Activated B cell treated with CpG ODN at 0.5 μM for 24 hours (primary cell): Measurements from ENCODE around the gene PDE3B. TPM values are rescaled to one million over a fixed set of nuclear protein-coding genes. Genes with fewer than 3 reads are reported as not detected.
"Not testable (repeated sequence)": the region's sequence is repeated elsewhere in the genome, so short reads cannot be mapped to it uniquely, and the experiment has no call there.

Source experiments
- ATAC-seq: fragments of 200-7000 bp; cut with Tn5 transposase; one replicate; pipeline ENCODE4 v1.10.0; 2021; ENCODE audit warnings: low read depth, mild to moderate bottlenecking, moderate library complexity
- CTCF ChIA-PET: fragments of 350-600 bp; sonication (Branson Sonifier 250); formaldehyde crosslinking; loops from one replicate; lab custom pipeline; 2021; ENCODE audit warnings: antibody characterized with exemption; lab: Charles Lee
- POLR2A ChIA-PET: fragments of 350-600 bp; sonication (Branson Sonifier 250); formaldehyde crosslinking; loops from one replicate; lab custom pipeline; 2021; ENCODE audit warnings: antibody characterized with exemption; lab: Charles Lee
- DNase-seq: peaks from one replicate; pipeline ENCODE4 v3.0.0; 2022
- H3K27ac Mint-ChIP-seq: one replicate; pipeline ENCODE4 v1.8.0; 2020; ENCODE audit warnings: mixed read lengths
- H3K27me3 Mint-ChIP-seq: one replicate; pipeline ENCODE4 v1.8.0; 2021; ENCODE audit warnings: mixed read lengths
- H3K36me3 Mint-ChIP-seq: one replicate; pipeline ENCODE4 v1.8.0; 2021; ENCODE audit warnings: low read depth, mixed read lengths
- H3K4me1 Mint-ChIP-seq: one replicate; pipeline ENCODE4 v1.8.0; 2021; ENCODE audit warnings: mixed read lengths
- H3K4me3 Mint-ChIP-seq: one replicate; pipeline ENCODE4 v1.8.0; 2020; ENCODE audit warnings: mild to moderate bottlenecking, mixed read lengths
- H3K9me3 Mint-ChIP-seq: one replicate; pipeline ENCODE4 v1.8.0; 2020; ENCODE audit warnings: mixed read lengths
- intact Hi-C: fragments of 100-400 bp; cut with micrococcal nuclease; formaldehyde crosslinking; loops from one replicate; pipeline ENCODE4 v1.15.1; 2024
- total RNA-seq: library from RNA; stranded (reverse); gene quantifications from 2 replicates; pipeline ENCODE4 v1.2.3, GENCODE V29; 2022
- TF ChIP-seq, protein P1 (sequence below): fragments of 200-600 bp; IDR thresholded peaks from one replicate; pipeline ENCODE4 v1.8.0; 2022; ENCODE audit warnings: antibody characterized with exemption, mild to moderate bottlenecking

The PDE3B gene
- total RNA-seq, 1 donor from 2014 or later, result 13.4 TPM

DNA sequence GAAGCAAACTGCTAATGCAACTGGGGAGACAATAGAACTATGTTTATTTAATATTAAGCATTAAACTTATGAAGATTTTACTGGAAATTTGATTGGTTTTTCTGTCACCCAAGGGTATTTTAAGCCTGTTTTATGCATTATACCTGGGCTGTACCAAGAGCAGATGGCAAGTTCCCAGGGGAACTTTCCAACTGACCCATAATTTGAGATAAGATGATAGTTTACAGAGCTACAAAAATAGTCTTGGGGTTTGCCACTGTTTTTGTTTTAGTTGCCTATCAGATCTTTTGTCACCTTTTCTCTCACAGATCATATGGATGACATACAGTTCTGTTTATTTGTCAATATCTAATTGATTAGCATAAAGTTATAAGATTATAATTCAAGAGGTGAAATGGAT lies 43.9 kb downstream of the PDE3B start:
- no peak for DNase-seq
- Mint-ChIP-seq H3K27ac (no peak overlapping the region), H3K4me1 (peaks cover 2% of the 10 kb centered on the region), H3K27me3 (peaks cover 5% of the 10 kb centered on the region), H3K4me3 (no peak overlapping the region), H3K36me3 (no peaks in the 10 kb centered on the region), H3K9me3 (no peaks in the 10 kb centered on the region)
- TF ChIP-seq, protein P1, sequence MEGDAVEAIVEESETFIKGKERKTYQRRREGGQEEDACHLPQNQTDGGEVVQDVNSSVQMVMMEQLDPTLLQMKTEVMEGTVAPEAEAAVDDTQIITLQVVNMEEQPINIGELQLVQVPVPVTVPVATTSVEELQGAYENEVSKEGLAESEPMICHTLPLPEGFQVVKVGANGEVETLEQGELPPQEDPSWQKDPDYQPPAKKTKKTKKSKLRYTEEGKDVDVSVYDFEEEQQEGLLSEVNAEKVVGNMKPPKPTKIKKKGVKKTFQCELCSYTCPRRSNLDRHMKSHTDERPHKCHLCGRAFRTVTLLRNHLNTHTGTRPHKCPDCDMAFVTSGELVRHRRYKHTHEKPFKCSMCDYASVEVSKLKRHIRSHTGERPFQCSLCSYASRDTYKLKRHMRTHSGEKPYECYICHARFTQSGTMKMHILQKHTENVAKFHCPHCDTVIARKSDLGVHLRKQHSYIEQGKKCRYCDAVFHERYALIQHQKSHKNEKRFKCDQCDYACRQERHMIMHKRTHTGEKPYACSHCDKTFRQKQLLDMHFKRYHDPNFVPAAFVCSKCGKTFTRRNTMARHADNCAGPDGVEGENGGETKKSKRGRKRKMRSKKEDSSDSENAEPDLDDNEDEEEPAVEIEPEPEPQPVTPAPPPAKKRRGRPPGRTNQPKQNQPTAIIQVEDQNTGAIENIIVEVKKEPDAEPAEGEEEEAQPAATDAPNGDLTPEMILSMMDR, result no peak
- POLR2A ChIA-PET, result no interaction called here
- intact Hi-C loops, result no loop called here
- no peak for ATAC-seq
- CTCF ChIA-PET, result no interaction called here

DNA sequence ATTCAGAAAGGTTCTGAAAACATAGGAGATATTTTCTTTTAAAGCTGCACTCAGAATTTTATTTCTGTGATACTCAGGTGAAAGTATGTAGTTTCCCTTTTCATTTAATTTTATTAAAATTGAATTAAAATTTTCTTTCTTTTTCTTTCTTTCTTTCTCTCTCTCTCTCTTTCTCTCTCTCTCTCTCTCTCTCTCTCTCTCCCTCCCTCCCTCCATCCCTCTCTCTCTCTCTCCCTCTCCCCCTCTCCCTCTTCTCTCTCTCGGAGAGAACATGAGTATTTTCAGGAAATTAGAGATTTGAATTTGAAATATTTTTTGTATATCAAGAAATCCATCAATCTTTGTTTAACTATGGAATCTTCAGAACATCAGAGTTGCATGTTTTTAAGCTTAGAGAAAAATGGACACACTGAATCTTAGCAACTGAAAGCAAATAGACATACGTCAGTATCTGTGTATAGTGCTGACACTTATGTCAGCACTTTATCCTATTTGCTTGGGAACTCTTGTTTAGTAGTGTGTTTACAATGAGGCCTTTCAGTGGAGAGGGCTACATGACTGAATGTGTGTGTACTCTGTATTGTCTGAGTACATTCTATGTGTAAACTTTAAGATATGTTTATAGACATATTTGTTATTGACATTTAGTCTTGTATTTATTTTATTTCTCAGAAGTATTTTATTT lies 44.5 kb downstream of the PDE3B start:
- no peak for ATAC-seq
- TF ChIP-seq, protein P1, result no peak
- H3K9me3 Mint-ChIP-seq, result no peaks in the 10 kb centered on the region
- no peak overlapping the region for H3K27ac Mint-ChIP-seq
- DNase-seq, result no peak
- POLR2A ChIA-PET, result no interaction called here
- CTCF ChIA-PET, result no interaction called here
- H3K27me3 Mint-ChIP-seq, result peaks cover 5% of the 10 kb centered on the region
- H3K36me3 Mint-ChIP-seq, result no peaks in the 10 kb centered on the region
- no peak overlapping the region for H3K4me3 Mint-ChIP-seq
- intact Hi-C loops, result no loop called here
- peaks cover 2% of the 10 kb centered on the region for H3K4me1 Mint-ChIP-seq

DNA sequence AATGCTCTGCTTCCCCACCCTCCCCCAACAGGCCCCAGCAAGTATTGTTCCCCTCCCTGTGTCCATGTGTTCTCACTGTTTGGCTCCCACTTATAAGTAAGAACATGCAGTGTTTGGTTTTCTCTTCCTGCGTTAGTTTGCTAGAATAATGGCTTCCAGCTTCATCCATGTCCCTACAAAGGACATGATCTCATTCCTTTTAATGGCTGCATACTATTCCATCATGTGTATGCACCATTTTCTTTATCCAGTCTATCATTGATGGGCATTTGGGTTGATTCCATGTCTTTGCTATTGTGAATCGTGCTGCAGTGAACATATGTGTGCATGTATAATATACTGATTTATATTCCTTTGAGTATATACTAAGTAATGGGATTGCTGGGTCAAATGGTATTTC lies 52.1 kb downstream of the PDE3B start:
- H3K27me3 Mint-ChIP-seq, CTCF ChIA-PET, H3K36me3 Mint-ChIP-seq, POLR2A ChIA-PET, H3K9me3 Mint-ChIP-seq, H3K4me1 Mint-ChIP-seq, H3K27ac Mint-ChIP-seq, intact Hi-C loops, DNase-seq, ATAC-seq, H3K4me3 Mint-ChIP-seq: not testable (repeated sequence)

DNA sequence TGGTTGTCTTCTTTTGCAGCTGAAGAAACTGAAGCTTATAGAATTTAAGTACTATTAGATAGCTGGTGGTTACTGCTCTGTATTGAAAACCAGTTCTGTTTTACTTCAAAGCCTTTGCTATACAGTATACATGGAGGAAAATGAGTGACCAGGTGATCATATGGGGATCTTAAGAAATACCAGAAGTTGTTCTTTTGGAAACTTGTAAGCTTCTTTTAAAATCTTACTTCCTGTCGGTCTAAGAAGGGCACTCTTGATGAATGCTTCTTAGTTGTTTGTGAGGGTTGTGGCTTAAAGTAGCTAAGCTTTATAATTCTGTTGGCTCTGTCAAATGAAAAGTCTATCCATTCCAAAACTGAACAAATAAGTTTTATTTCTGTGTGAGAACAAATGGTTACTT lies 55.2 kb downstream of the PDE3B start:
- DNase-seq (no peak), ATAC-seq (no peak)
- CTCF ChIA-PET, result no interaction called here
- H3K4me1 Mint-ChIP-seq, result peaks cover 5% of the 10 kb centered on the region
- H3K27me3 Mint-ChIP-seq, result peaks cover 4% of the 10 kb centered on the region
- intact Hi-C loops, result no loop called here
- no peak overlapping the region for H3K27ac Mint-ChIP-seq
- TF ChIP-seq, protein P1, result no peak
- H3K9me3 Mint-ChIP-seq, result peaks cover 10% of the 10 kb centered on the region
- no peak overlapping the region for H3K4me3 Mint-ChIP-seq
- peaks cover 2% of the 10 kb centered on the region for H3K36me3 Mint-ChIP-seq
- POLR2A ChIA-PET, result no interaction called here

DNA sequence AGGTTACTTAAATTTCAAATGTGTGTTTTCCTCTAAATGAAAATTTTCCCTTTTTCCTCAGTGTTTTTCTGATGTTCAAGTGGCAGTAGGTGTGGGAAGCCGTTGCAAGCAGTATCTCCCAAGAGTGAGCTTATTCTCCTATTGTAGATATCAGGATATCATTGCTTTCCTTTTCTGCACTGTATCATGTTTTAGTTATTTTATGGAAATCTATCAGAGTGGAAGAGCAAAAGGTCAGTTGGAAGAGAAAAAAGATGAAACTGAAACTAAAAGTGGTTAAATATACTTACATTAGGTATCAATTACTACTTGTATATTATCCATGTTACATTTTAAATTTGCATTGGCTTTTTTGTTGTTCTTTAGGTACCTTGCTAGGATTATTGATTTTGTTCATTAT lies 57.0 kb downstream of the PDE3B start:
- peaks cover 2% of the 10 kb centered on the region for H3K36me3 Mint-ChIP-seq
- DNase-seq, result no peak
- peaks cover 4% of the 10 kb centered on the region for H3K27me3 Mint-ChIP-seq
- intact Hi-C loops, result no loop called here
- no peak for ATAC-seq
- TF ChIP-seq, protein P1, result no peak
- ChIA-PET POLR2A (no interaction called here), CTCF (no interaction called here)
- H3K4me1 Mint-ChIP-seq, result peaks cover 5% of the 10 kb centered on the region
- no peak overlapping the region for H3K4me3 Mint-ChIP-seq
- peaks cover 12% of the 10 kb centered on the region for H3K9me3 Mint-ChIP-seq
- H3K27ac Mint-ChIP-seq, result no peak overlapping the region

DNA sequence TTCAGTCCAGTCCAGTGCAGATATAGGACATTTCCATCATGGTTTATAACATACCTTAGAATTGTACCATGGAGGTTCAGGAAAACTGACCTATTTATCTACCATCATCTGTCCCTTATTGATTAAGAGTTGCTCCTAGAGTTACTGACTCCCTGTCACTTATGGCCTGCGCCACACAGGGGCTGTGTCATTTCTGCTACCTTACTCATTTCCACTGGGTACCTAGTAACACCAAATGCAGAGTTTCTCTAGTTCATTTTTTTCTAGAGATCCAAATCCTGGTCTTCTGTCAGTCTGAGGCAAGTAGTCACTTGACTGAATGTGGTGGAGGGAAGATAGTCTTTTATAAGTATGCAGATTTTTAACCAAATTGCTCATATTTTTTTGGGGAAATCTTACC lies 59.2 kb downstream of the PDE3B start:
- ChIA-PET CTCF (no interaction called here), POLR2A (no interaction called here)
- Mint-ChIP-seq H3K9me3 (peaks cover 11% of the 10 kb centered on the region), H3K36me3 (peaks cover 2% of the 10 kb centered on the region), H3K27ac (no peak overlapping the region), H3K4me3 (no peak overlapping the region), H3K4me1 (peaks cover 5% of the 10 kb centered on the region), H3K27me3 (peaks cover 8% of the 10 kb centered on the region)
- ATAC-seq (no peak), DNase-seq (no peak)
- TF ChIP-seq, protein P1, result no peak
- intact Hi-C loops, result no loop called here
